ENCODE results near the gene RALBP1.

DNA sequence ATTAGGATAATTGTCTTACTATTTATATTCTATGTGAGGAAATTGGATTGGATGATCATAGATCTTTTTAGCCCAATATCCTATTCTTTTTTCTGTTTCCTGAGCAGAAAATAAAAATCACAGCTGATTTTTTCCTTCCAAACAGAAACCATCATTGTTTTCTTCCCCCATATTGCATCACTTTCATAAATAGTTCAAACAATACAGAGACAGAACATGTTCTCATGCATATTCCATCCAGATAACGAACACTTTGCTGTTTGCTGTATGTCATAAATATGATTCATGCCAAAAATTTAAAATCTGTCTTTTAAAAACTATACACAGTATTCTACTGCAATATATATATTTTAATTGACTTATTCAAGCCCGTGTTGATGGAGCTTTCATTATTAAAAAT is 22.0 kb upstream of the RALBP1 start:
- TF ChIP-seq POLR2A (IDR thresholded peaks at IDR 0.05; ENCODE audit: low read depth, low read length): no peak
- no peak for TF ChIP-seq POLR2AphosphoS5 (IDR thresholded peaks at IDR 0.05; ENCODE audit: low read depth, low read length)
- TF ChIP-seq TAF1 (IDR thresholded peaks at IDR 0.05; ENCODE audit: borderline replicate concordance, low read depth, low read length): no peak
